C4-2B (cell line): Measurements from ENCODE around the gene CSNK1A1L.
"Not testable (repeated sequence)": the region's sequence is repeated elsewhere in the genome, so short reads cannot be mapped to it uniquely, and the experiment has no call there.

ENCODE experiments used
- H3K27ac ChIP-seq: fragments of 450-650 bp; 2 replicates; pipeline ENCODE4 v1.5.1; 2017
- CTCF ChIP-seq: fragments of 450-650 bp; conservative IDR thresholded peaks from 2 replicates; pipeline ENCODE4 v1.5.1; 2017; ENCODE audit warnings: mild to moderate bottlenecking
- ZFX ChIP-seq: fragments of 450-650 bp; IDR thresholded peaks from 2 replicates; pipeline ENCODE4 v1.6.1; 2017

Gene CSNK1A1L

GRCh38 chr13:37069597-37070103 lies 35.8 kb downstream of the CSNK1A1L start:
- no peak overlapping the region for H3K27ac ChIP-seq
- TF ChIP-seq ZFX = no peak
- no peak for TF ChIP-seq CTCF

- no peak overlapping the region for H3K27ac ChIP-seq
- TF ChIP-seq ZFX (no peak), CTCF (peak; percentile 31)
Measured at GRCh38 chr13:37068962-37069361, 36.5 kb downstream of the CSNK1A1L start.

GRCh38 chr13:37067874-37068273 lies 37.6 kb downstream of the CSNK1A1L start:
- TF ChIP-seq CTCF = no peak
- TF ChIP-seq ZFX = no peak
- H3K27ac ChIP-seq = no peak overlapping the region

GRCh38 chr13:37065890-37066526 lies 39.5 kb downstream of the CSNK1A1L start:
- TF ChIP-seq ZFX (no peak), CTCF (no peak)
- no peak overlapping the region for H3K27ac ChIP-seq

- TF ChIP-seq CTCF (no peak), ZFX (no peak)
- peak overlapping the region; percentile 95 for H3K27ac ChIP-seq
Measured at GRCh38 chr13:37059848-37060192, 45.6 kb downstream of the CSNK1A1L start.

- TF ChIP-seq CTCF = no peak
- TF ChIP-seq ZFX = peak; percentile 82
- H3K27ac ChIP-seq = peak within 1 kb of the TSS; percentile 95
Measured at GRCh38 chr13:37058910-37059847, 46.3 kb downstream of the CSNK1A1L start, which contains the start of gene SUPT20H. TSS of gene SUPT20H (minus strand) at chr13:37059688. CDS start at chr13:37051490, 8,198 bp downstream.

- not testable (repeated sequence) for H3K27ac ChIP-seq
Measured at GRCh38 chr13:37056228-37056627, 49.2 kb downstream of the CSNK1A1L start.
